HCT116 (cell line): ENCODE data around the gene PROM2. TPM values are rescaled to one million over a fixed set of nuclear protein-coding genes. Genes with fewer than 3 reads are reported as not detected.

Experiments
- ATAC-seq: fragments of 200-7000 bp; cut with Tn5 transposase; 2 replicates; pipeline ENCODE4 v1.9.1; 2020; ENCODE audit warnings: mild to moderate bottlenecking, moderate library complexity
- BruUV-seq: library from RNA; stranded (reverse); fragments of 400-500 nt; replicated peaks from 2 replicates; lab custom pipeline; 2021; lab: Mats Ljungman, UMichigan
- CTCF ChIA-PET: fragments of 300-600 bp; sonication (Branson Sonifier 250); formaldehyde crosslinking; loops from one replicate; lab custom pipeline; 2021; ENCODE audit warnings: antibody characterized with exemption; lab: Charles Lee
- POLR2A ChIA-PET: fragments of 300-600, 350-600 bp; sonication (Branson Sonifier 250); formaldehyde crosslinking; loops from one replicate; lab custom pipeline; 2021; ENCODE audit warnings: antibody characterized with exemption; lab: Charles Lee
- RAD21 ChIA-PET, 2 experiments: fragments of 300-600 bp; sonication (Branson Sonifier 250); formaldehyde crosslinking; loops; one replicate each; lab custom pipeline; 2023; ENCODE audit warnings: low total read pairs in 2 of 2; ENCODE audit not compliant: uncharacterized antibody in 2 of 2, unreplicated experiment in 2 of 2, low non-redundant PET in 1 of 2; lab: Charles Lee
- DNase-seq: peaks from one replicate; pipeline ENCODE4 v3.0.0-alpha.2; 2010; ENCODE audit warnings: low read depth, low spot score
- H2AFZ ChIP-seq: fragments of 200-600 bp; shearing (Covaris generic), sonication (generic); 2 replicates; pipeline ENCODE4 v1.6.1; 2017; ENCODE audit warnings: low read depth, mixed run types, mixed read lengths, antibody characterized with exemption, low read length; ENCODE audit not compliant: poor library complexity, severe bottlenecking
- H3K27ac ChIP-seq: 2 replicates; pipeline ENCODE4 v1.5.1; 2012; ENCODE audit warnings: low read depth, low read length
- H3K27me3 ChIP-seq: fragments of 200-600 bp; sonication (generic); 2 replicates; pipeline ENCODE4 v1.6.1; 2016; ENCODE audit warnings: mixed run types, low read length, mixed read lengths; ENCODE audit not compliant: insufficient read depth
- H3K36me3 ChIP-seq, 2 experiments: fragments of 200-500 bp in 1 of 2; fragments of 200-600 bp in 1 of 2; sonication (Bioruptor generic) in 1 of 2; sonication (generic) in 1 of 2; 2 replicates each; pipeline versions ENCODE4 v1.5.1 to v1.6.1; 2014 to 2016; ENCODE audit warnings: low read length in 2 of 2, inconsistent platforms in 1 of 2, mixed read lengths in 1 of 2, mixed run types in 1 of 2; ENCODE audit not compliant: insufficient read depth in 2 of 2, control insufficient read depth in 1 of 2
- H3K4me1 ChIP-seq, 2 experiments: fragments of 200-600 bp in 1 of 2; sonication (generic) in 1 of 2; 2 replicates each; pipeline versions ENCODE4 v1.5.1 to v1.6.1; 2012 to 2017; ENCODE audit warnings: low read length in 2 of 2, inconsistent platforms in 1 of 2, mild to moderate bottlenecking in 1 of 2, mixed read lengths in 1 of 2, mixed run types in 1 of 2, moderate library complexity in 1 of 2; ENCODE audit not compliant: insufficient read depth in 2 of 2, control insufficient read depth in 1 of 2
- H3K4me2 ChIP-seq: fragments of 200-600 bp; sonication (generic); 2 replicates; pipeline ENCODE4 v1.6.1; 2017; ENCODE audit warnings: mixed run types, low read length, mixed read lengths
- H3K4me3 ChIP-seq, 2 experiments: fragments of 200-600 bp in 1 of 2; sonication (generic) in 1 of 2; replicated peaks in 1 of 2; 2 replicates each; pipeline ENCODE4 v1.5.1; 2011 to 2016; ENCODE audit warnings: low read length in 2 of 2, control low read depth in 1 of 2, low read depth in 1 of 2, mild to moderate bottlenecking in 1 of 2, mixed read lengths in 1 of 2, mixed run types in 1 of 2
- H3K79me2 ChIP-seq: fragments of 200-600 bp; sonication (generic); 2 replicates; pipeline ENCODE4 v1.6.1; 2017; ENCODE audit warnings: mild to moderate bottlenecking, mixed run types, low read length, moderate library complexity, mixed read lengths; ENCODE audit not compliant: insufficient read depth
- H3K9ac ChIP-seq: fragments of 200-600 bp; sonication (generic); 2 replicates; pipeline ENCODE4 v1.6.1; 2016; ENCODE audit warnings: low read length, mixed read lengths
- H3K9me2 ChIP-seq: fragments of 200-600 bp; sonication (generic), shearing (Covaris generic); 2 replicates; pipeline ENCODE4 v1.6.1; 2017; ENCODE audit warnings: mixed run types, mild to moderate bottlenecking, moderate library complexity; ENCODE audit not compliant: insufficient read depth
- H3K9me3 ChIP-seq, 2 experiments: fragments of 200-500 bp in 1 of 2; fragments of 200-600 bp in 1 of 2; sonication (Bioruptor generic) in 1 of 2; sonication (generic) in 1 of 2; 2 replicates each; pipeline ENCODE4 v1.6.1; 2014 to 2017; ENCODE audit warnings: low read length in 2 of 2, mixed read lengths in 2 of 2, inconsistent platforms in 1 of 2, low read depth in 1 of 2, mild to moderate bottlenecking in 1 of 2, mixed run types in 1 of 2, moderate library complexity in 1 of 2; ENCODE audit not compliant: control insufficient read depth in 1 of 2, insufficient read depth in 1 of 2
- H4K20me1 ChIP-seq: fragments of 200-600 bp; sonication (generic), shearing (Covaris generic); 2 replicates; pipeline ENCODE4 v1.6.1; 2017; ENCODE audit warnings: mixed run types, mild to moderate bottlenecking, moderate library complexity; ENCODE audit not compliant: insufficient read depth
- CEBPB ChIP-seq: IDR thresholded peaks from 2 replicates; pipeline ENCODE4 v1.6.1; 2012; ENCODE audit warnings: low read depth
- ELF1 ChIP-seq: IDR thresholded peaks from 2 replicates; pipeline ENCODE4 v1.6.1; 2012; ENCODE audit warnings: low read depth, borderline replicate concordance
- EZH2phosphoT487 ChIP-seq: fragments of 200-600 bp; IDR thresholded peaks from 2 replicates; pipeline ENCODE4 v1.6.1; 2018; ENCODE audit warnings: antibody characterized with exemption, borderline replicate concordance
- JUND ChIP-seq: IDR thresholded peaks from 2 replicates; pipeline ENCODE4 v1.6.1; 2012
- POLR2A ChIP-seq: IDR thresholded peaks from 2 replicates; pipeline ENCODE4 v1.7.0; 2011; ENCODE audit warnings: borderline replicate concordance; ENCODE audit not compliant: insufficient read depth, insufficient read length; ENCODE audit errors: extremely low read depth
- RAD21 ChIP-seq: IDR thresholded peaks from 2 replicates; pipeline ENCODE4 v1.6.1; 2012; ENCODE audit warnings: low read depth, mild to moderate bottlenecking
- SRF ChIP-seq: IDR thresholded peaks from 2 replicates; pipeline ENCODE4 v1.6.1; 2012; ENCODE audit warnings: low read depth
- TCF7L2 ChIP-seq: IDR thresholded peaks from 2 replicates; pipeline ENCODE4 v1.7.0; 2011; ENCODE audit warnings: borderline replicate concordance, inconsistent platforms; ENCODE audit not compliant: insufficient read depth, insufficient read length; ENCODE audit errors: extremely low read depth
- intact Hi-C: fragments of 100-400 bp; cut with micrococcal nuclease; formaldehyde crosslinking; loops from 2 replicates; pipeline ENCODE4 v1.10.0; 2022
- total RNA-seq: library from RNA; stranded (reverse); gene quantifications from one replicate; pipeline ENCODE4 v1.2.1, GENCODE V29; 2021; ENCODE audit not compliant: unreplicated experiment
- TF ChIP-seq, protein P1 (sequence below): IDR thresholded peaks from 2 replicates; pipeline ENCODE4 v1.6.1; 2012

PROM2 gene
- total RNA-seq, 1 experiment from 2014 or later = 11.9 TPM

DNA sequence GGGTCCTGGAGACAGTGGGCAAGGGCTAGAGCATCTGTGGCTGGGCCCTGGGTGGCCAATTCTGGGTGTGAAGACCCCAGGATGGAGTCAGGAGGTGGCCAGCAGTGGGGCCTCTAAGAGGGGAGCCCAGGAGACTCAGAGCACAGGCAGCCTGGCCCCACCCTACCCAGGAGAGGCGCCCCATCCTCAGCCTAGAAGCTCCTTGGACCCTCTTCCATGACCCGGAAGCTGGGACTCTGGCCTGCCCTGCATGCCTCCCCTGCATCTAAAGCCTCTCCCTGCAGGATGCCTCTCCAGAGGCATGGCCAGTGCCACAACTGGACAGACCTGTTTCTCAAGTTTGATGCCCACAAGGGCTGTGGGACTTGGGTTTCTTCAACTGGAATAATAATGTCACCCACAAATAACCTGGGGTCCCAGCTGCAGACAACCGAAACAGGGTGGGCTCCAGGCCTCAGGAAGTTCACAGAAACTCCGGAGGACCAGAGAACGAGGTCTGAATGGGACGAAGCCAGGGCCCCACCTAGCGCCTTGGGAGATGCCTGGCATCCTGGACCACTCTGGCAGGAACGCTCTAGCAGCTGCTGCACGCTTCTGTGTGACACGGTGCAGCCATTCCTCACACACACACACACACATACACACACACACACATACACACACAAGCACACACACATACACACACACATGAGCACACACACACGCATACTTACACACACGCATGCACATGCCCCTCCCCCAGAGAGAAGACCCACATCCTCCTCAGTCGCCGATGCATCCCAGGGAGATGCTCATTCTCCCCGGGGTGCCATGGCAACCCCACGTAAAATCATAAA is 39.3 kb downstream of the PROM2 start:
- no peaks in the 10 kb centered on the region for H3K9me3 ChIP-seq
- peaks cover 10 to 20% of the 10 kb centered on the region in 2 experiments; a peak in 2 of 4 replicates for H3K4me1 ChIP-seq
- no peak overlapping the region for H2AFZ ChIP-seq
- TF ChIP-seq EZH2phosphoT487 = no peak
- no peaks in the 10 kb centered on the region for H4K20me1 ChIP-seq
- ChIA-PET POLR2A (no interaction called here), RAD21 (no interaction called here), CTCF (interaction anchor here (2.2 kb wide), 1 partner anchor 82 kb away, joined by 24 read pairs; no protein-coding TSS in a partner anchor)
- no TSS peak for BruUV-seq
- intact Hi-C loops = no loop called here
- H3K27ac ChIP-seq = no peak overlapping the region
- H3K27me3 ChIP-seq = no peaks in the 10 kb centered on the region
- no peaks in the 10 kb centered on the region for H3K36me3 ChIP-seq
- no peaks in the 10 kb centered on the region for H3K79me2 ChIP-seq
- no peaks in the 10 kb centered on the region for H3K9me2 ChIP-seq
- H3K9ac ChIP-seq = no peak overlapping the region
- DNase-seq (no peak), ATAC-seq (peak; percentile 39; the same call in 1 of the 2 replicates)
- no peak overlapping the region for H3K4me3 ChIP-seq
- H3K4me2 ChIP-seq = no peak overlapping the region; the same call in 1 of the 2 replicates

- H2AFZ ChIP-seq = no peak overlapping the region
- no peak overlapping the region for H3K4me2 ChIP-seq
- ChIA-PET POLR2A (interaction anchor here (0.7 kb wide), 1 partner anchor 82 kb away, joined by 4 read pairs; no protein-coding TSS in a partner anchor), CTCF (interaction anchor here (5.2 kb wide), 1 partner anchor 83 kb away, joined by 88 read pairs; no protein-coding TSS in a partner anchor)
- H3K4me3 ChIP-seq = no peak overlapping the region
- H3K4me1 ChIP-seq = peaks cover 10 to 15% of the 10 kb centered on the region in 2 experiments; a peak in 2 of 4 replicates
- no peaks in the 10 kb centered on the region for H3K36me3 ChIP-seq
- TF ChIP-seq SRF (no peak), JUND (no peak), CEBPB (no peak), ELF1 (no peak), TCF7L2 (no peak), POLR2A (no peak), RAD21 (no peak)
- TF ChIP-seq, protein P1, sequence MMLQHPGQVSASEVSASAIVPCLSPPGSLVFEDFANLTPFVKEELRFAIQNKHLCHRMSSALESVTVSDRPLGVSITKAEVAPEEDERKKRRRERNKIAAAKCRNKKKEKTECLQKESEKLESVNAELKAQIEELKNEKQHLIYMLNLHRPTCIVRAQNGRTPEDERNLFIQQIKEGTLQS = no peak
- TF ChIP-seq, all 23 proteins: peak for 0
- intact Hi-C loops = no loop called here
- no peak for ATAC-seq
- Histone ChIP-seq H3K9ac (no peak overlapping the region), H3K27ac (no peak overlapping the region), H3K79me2 (no peaks in the 10 kb centered on the region), H3K9me3 (no peaks in the 10 kb centered on the region), H3K27me3 (no peaks in the 10 kb centered on the region), H4K20me1 (no peaks in the 10 kb centered on the region), H3K9me2 (no peaks in the 10 kb centered on the region)
- no TSS peak for BruUV-seq
- RAD21 ChIA-PET = interaction anchor here (1.0 to 1.6 kb wide), 2 partner anchors 83 kb away, joined by 3 to 7 read pairs; no protein-coding TSS in a partner anchor
- DNase-seq = no peak
Observed at GRCh38 chr2:95314598-95314963, 40.3 kb downstream of the PROM2 start.
